HG02981 (cell line): ENCODE data around the gene DALRD3.
A peak's percentile ranks its signal among the peaks of the same experiment; 100 is the strongest.
"Not testable (repeated sequence)": the region's sequence is repeated elsewhere in the genome, so short reads cannot be mapped to it uniquely, and the experiment has no call there.

Experiments used
- ATAC-seq: cut with Tn5 transposase; IDR thresholded peaks from one replicate; pipeline ENCODE4 v1.9.1; 2021; ENCODE audit warnings: mild to moderate bottlenecking, moderate library complexity; ENCODE audit not compliant: unreplicated experiment

Gene DALRD3

DNA sequence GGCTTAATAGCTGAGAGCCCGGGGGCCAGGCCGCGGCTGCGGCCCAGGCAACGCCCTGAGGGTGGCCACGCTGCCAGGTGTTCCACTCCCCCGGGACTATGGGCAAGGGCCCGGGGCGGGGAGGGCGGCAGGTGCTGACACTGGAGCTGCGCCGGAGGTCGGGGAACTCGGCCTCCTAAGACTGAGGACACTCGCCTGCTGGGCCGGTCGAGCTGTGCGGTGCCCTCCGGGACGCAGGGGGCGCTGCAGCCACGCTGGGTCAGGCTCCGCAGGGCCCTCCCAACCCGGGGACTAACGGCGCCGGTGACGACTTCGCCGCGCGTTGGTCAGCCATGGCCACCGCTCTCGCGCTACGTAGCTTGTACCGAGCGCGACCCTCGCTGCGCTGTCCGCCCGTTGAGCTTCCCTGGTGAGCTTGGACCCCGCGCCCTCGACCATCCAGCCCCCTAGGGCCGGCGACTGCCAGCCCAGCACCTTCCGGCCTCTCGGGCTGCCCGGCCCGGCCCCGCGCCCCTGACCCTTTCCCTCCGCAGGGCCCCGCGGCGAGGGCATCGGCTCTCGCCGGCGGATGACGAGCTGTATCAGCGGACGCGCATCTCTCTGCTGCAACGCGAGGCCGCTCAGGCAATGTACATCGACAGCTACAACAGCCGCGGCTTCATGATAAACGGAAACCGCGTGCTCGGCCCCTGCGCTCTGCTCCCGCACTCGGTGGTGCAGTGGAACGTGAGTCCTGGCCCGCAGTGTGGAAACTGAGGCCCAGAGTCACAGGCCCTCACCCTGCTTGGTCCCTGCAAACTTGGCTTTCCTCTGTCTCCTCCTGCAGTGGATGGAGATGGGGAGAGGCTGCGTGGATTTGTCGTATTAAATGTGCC is 3.7 kb upstream of the DALRD3 start, which contains the start of gene NDUFAF3:
TSS of gene NDUFAF3 (plus strand) at position 309 of the 875 bp plus-strand sequence. CDS start at position 333, 24 bp downstream.
- ATAC-seq, result peak; percentile 58

DNA sequence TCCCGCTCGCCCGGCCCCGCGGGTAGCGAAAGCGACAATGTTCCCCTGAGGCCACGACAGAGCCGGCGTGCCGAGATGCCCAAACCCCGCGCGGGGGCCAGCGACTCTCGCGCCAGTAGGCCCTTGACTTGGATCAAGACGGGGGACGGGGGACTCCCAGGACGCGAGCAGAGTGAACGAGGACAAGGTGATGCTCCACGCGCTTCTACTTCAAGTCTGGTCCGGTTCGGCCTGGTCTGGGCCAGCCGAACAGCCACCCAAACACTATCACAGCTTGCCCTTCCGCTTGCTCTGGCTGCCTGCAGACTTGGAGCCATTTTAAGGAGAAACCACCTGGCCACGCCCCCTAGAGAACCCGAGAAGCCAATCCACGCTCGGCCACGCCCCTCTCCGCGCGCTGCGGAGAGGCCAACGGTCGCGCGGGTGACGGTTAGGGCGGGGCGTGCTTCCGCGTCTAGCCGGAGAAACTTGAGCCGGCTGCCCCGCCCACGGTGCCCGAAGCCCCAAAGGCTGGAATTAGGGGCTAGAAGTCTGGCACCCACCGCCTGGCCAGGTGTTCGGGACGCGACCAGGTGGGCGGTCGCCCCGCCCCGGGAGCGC is 2.9 kb upstream of the DALRD3 start:
- ATAC-seq, result peak; percentile 44

DNA sequence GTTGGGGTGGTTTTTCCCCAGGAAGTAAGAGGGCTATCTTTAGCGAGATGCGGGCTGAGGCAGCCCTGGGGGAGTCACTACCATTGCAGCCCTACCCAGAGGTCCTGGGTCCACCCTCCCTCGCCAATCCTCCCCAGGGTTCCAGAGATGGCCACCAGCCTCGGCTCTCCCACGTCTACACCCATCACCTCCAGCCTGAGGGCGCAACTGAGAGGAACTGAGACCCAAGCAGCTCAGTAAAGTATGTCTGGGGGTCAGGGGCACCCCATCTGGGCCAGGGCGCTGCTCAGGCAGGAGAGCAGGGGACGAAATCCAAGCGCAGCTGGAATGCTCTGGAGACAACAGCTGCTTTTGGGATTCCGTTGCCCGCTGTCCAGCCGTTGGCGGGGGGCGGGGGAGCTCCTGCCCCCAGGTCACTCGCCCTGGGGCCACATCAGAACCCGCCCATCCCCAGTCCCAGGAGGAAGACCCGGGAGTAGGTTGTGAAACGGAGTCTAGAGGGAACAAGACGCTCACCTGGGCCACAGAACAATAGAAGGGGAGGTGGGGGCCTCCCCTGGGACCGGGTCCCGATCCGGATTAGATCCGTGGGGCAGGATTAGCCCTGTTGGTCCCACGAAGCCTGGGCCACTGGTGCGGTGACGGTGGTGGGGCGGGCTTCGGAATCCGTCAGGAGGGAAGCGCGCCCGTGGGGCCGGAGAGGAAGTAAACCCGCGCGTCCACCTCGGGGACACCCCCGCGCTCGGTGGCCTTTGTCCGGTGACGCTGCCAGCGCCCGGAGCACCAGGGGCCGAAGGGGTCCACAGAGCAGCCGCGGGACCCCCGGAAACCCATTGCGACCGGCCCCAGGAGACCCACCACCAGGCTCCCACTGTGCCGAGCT is 2.2 kb upstream of the DALRD3 start:
- no peak for ATAC-seq

DNA sequence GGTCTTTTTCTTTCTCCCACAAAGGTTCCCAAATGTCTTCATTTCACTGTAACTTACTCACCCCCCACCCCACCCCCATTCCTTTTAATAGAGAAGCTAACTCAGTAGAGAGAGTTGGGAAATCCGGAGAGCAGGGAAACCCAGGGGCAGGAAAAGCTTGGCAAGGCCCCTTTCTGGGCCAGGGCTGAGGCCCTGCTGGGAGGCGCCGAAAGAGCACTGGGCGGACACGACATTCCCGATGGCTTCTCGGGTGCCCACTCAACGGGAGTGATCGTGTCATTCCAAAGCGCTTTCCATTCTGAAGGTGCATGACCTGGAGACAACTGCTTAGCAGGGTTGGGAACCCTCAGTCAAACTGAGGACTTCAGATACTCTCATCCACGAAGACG is 1.6 kb upstream of the DALRD3 start:
- ATAC-seq, result no peak

DNA sequence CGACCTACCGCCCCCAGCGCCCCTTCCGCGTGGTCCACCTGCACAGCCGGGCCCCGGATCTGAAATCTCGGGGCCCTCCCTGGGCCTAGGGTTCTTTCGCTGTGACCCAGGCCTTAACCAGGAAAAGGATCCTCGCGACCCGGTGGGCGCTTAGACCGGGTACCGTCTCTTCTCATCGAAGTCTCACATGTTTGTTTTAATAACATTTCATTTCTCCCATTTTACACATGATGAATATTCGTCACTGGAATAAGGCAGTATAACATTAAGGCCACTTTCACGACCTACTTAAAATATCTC is 277 bp upstream of the DALRD3 start:
- ATAC-seq, result no peak

DNA sequence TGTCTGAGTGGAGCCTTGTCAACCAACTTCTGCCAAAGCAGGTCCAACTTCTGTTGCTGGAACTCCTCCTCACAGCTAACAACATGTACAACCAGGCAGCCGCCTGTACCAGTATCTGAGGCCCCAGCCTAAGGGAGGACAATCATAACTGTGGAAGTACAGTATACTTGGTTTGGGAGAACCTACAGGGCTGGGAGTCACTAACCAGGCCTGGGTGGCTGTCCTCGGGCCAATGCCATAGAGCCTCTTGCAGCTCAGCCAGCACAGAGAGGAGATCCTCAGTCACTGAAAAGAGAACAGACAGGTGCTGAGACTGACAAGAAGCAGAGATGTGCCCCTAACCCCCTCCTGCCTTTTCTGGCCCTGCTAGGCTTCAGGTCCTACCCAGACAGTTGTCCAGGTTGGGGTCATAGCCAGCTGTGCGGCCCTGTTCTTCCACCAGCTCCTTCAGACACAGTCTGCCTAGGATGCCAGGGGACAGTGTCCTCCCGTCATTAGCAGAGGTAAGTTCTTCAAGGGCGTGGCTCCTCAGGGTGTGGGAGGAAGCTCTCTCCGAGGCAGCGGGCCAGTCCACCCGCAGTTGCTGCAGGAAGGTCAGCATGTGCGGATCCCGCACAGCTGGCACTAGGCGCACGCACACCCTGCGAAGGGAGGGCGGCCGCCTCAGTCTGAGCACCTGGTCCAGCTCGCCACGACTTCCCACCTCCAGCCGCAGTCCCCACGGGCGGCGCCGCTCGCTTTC is 980 bp downstream of the DALRD3 start:
- no peak for ATAC-seq

DNA sequence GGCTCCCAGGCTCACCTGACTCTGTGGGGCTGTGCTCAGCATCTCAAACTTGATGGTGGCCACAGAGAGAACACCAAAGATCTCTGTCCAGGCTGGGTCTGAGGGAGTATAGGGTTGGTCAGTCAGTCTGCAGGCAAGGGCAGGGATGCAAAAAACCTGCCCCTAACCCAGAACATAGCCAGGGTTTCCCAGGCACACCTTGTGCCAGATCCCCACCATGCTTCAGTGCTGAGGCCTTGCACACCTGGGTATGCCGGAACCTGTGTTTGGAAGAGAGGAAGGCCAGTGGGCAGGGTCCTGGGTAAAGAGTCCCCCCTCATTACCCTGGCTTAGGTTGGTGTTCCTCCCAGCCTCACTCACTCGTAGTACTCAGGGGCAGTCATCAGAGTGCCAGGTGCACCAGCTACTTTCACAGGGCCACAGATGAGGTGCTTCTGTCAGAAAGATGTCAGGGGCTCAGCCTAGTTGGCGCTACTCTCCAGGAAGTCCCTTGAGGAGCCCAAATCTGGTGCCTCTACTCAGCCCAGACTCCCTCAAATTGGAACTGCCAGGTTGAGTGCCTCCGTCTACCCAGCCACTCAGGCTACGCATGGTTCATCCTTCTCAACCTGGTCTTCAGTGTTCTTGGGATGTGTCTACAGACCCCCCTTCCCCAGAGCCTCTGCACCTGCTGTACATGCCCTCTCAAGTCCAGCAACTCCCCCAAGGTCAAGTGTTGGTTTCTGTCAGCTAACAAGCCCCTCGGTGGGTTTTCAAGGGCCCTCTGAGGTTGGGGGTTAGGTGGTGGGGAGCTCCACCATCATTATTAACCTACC is 1.8 kb downstream of the DALRD3 start:
- no peak for ATAC-seq

DNA sequence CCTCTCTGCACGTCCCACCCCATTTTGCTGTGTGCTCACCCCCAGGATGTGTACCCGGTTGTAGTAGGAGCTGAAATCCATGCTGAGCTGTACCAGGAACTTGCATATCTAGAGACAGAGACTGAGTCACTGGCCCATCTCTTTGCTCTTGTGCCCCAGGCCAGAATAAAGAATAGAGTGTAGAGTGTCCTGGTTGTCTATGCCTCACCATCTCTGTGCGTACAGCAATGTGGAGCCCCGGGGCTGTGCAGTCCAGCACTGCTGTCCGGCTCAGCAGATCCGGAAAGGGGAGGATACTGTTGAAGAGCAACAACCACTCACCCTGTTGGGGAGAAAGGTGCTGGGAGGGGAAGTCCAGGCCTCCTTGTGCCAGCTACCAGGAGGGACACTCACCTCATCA is 2.6 kb downstream of the DALRD3 start:
- no peak for ATAC-seq

DNA sequence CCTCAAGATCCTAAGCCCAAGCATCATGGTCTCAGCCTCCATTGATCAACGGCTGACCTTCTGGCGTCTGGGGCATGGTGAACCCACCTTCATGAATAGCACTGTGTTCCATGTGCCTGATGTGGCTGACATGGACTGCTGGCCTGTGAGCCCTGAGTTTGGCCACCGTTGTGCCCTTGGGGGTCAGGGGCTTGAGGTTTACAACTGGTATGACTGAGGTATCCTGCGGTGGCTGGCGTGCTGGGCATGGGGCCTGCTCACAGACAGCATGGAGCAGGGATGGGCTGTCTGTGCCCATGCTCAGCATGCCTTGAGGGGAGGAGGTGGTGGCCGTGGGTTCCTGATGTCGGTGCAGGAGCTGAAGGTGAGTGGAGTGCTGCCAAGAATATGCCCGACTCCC is 3.3 kb downstream of the DALRD3 start:
- no peak for ATAC-seq

DNA sequence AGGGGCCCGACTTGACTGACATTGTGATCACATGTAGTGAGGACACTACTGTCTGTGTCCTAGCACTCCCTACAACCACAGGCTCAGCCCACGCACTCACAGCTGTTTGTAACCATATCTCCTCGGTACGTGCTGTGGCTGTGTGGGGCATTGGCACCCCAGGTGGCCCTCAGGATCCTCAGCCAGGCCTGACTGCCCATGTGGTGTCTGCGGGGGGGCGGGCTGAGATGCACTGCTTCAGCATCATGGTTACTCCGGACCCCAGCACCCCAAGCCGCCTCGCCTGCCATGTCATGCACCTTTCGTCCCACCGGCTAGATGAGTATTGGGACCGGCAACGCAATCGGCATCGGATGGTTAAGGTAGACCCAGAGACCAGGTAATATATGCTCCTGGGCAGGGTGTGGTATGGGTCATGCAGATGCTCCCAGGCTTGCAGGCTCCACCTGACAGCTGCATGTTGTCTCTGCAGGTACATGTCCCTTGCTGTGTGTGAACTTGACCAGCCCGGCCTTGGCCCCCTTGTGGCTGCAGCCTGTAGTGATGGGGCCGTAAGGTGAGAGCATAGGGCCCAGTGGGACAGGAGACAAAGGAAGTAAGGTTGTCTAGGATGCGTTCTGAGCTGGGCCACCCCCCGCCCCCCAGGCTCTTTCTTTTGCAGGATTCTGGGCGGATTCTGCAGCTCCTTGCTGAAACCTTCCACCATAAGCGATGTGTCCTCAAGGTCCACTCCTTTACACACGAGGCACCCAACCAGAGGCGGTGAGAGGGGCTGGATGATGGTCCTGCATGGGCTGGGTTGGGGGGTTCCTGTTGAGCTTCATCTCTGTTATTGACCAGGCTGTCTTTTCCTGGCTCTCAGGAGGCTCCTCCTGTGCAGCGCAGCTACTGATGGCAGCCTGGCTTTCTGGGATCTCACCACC is 4.4 kb downstream of the DALRD3 start:
- no peak for ATAC-seq

DNA sequence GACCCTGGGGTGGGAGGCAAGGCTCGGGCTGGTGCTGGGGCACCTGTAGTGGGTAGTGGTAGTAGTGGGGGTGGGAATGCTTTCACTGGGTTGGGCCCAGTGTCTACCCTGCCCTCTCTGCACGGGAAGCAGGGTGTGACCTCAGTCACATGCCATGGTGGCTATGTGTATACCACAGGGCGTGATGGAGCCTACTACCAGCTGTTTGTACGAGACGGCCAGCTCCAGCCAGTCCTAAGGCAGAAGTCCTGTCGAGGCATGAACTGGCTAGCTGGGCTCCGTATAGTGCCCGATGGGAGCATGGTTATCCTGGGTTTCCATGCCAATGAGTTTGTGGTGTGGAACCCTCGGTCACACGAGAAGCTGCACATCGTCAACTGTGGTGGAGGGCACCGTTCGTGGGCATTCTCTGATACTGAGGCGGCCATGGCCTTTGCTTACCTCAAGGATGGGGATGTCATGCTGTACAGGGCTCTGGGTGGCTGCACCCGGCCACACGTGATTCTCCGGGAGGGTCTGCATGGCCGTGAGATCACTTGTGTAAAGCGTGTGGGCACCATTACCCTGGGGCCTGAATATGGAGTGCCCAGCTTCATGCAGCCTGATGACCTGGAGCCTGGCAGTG is 5.2 kb downstream of the DALRD3 start:
- no peak for ATAC-seq

DNA sequence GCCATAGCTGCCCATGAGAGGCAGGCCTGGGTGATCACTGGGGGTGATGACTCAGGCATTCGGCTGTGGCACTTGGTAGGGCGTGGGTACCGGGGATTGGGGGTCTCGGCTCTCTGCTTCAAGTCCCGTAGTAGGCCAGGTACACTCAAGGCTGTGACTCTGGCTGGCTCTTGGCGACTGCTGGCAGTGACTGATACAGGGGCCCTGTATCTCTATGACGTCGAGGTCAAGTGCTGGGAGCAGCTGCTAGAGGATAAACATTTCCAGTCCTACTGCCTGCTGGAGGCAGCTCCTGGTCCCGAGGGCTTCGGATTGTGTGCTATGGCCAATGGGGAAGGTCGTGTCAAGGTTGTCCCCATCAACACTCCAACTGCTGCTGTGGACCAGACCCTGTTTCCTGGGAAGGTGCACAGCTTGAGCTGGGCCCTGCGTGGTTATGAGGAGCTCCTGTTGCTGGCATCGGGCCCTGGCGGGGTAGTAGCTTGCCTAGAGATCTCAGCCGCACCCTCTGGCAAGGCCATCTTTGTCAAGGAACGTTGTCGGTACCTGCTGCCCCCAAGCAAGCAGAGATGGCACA is 5.9 kb downstream of the DALRD3 start:
- no peak for ATAC-seq

DNA sequence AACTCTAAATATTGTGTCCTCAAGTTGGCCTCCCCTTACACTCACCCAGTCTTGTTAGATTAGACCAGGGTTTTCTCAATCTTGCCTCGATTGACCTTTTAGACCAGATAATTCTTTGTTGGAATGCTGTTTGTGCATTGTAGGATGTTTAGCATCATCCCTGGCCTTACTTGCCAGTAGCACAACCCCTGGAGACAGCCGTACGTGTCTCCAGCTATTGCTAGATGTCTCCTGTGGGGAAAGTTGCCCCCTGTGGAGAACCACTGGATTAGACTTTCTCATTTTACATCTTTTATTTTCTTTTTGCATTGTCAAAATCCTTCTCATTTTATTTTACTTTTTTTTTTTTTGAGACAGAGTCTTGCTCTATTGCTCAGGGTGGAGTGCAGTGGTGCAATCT is 9.0 kb downstream of the DALRD3 start:
- no peak for ATAC-seq

DNA sequence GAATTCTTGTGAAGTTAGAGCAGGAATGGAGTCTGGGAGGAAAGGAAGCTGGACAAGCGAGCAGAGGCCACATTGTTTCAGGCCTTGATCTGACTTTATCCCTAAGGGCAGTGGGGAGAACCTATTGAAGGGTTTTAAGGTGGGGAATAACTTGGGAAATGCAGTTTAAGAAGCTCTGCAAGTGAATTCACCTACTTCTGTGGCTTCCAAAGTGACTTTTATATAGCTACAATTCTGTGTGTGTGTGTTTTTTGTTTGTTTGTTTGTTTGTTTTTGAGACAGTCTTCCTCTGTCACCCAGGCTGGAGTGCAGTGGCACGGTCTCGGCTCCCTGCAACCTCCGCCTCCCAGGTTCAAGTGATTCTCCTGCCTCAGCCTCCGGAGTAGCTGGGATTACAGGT is 9.8 kb downstream of the DALRD3 start:
- not testable (repeated sequence) for ATAC-seq

DNA sequence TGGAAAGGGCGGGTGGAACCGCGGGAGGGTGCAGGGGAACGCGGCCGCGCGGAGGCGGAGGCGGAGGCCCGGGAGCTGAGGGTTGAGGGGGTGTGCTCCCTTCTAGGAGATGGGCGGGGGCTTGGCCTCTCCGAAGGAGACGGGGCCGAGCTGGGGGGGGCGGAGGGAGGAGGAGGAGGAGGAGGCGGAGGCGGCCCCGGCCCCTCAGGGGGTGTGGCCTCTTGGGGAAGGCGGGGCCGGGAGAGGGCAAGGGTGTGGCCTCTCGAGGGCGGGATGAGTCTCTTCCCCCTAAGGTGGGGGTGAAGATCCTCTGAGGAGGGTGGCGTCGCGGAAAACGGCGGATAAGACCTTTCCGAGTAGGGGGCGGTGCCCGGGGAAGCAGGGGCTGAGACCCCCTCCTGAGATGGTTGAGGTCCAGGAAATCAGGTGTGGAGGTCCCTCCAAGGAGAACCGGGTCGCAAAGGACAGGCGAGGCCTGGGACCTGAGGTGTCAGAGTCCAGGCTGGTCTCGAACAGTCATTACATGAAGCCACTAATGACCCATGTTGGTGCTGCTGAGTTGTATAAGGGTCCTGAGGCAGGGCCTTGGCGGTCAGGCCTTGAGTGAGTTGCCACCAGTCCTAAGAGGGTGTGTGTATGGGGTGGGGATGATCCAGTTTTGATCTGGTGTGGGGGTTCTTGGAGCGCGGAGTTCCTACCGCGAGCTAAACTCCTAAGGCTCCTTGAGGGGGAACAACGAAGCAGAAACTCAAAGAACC is 10.4 kb downstream of the DALRD3 start:
- peak; percentile 37 for ATAC-seq

DNA sequence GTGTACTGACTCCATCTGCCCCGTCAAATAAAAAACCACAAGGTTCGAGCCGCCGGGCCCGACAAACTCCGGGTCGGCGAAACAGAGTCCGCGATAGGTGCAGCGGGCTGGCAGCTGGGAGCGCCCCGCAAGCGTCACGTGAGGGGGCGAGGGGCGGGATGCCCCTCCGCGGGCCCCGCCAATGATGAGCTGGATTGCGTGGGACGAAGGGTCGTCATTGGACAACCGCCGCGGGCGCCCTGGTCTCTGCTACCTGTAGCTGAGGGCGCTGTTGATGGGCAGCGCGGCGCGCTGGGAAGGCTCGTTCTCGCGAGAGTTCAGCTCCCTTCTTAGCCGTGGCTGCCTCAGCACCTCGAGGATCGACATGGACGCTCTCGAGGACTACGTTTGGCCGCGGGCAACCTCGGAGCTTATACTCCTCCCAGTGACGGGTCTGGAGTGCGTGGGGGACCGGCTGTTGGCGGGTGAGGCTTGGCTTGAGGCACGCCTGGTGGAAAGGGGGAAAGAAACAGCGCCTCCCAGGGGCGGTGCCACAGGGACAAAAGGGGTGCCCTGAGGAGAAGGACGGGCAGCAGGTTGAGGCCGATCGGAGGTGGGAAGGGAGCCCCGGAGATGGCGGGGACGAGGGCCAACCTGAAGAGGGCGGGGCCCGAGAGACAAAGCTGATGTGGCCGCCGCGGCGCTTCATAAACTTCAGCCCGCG is 11.2 kb downstream of the DALRD3 start, which contains the start of gene WDR6:
TSS of gene WDR6 (plus strand) at position 324 of the 703 bp plus-strand sequence. CDS start at position 365, 41 bp downstream.
- ATAC-seq, result peak; percentile 80
